ENCODE data around the gene UXS1.

DNA sequence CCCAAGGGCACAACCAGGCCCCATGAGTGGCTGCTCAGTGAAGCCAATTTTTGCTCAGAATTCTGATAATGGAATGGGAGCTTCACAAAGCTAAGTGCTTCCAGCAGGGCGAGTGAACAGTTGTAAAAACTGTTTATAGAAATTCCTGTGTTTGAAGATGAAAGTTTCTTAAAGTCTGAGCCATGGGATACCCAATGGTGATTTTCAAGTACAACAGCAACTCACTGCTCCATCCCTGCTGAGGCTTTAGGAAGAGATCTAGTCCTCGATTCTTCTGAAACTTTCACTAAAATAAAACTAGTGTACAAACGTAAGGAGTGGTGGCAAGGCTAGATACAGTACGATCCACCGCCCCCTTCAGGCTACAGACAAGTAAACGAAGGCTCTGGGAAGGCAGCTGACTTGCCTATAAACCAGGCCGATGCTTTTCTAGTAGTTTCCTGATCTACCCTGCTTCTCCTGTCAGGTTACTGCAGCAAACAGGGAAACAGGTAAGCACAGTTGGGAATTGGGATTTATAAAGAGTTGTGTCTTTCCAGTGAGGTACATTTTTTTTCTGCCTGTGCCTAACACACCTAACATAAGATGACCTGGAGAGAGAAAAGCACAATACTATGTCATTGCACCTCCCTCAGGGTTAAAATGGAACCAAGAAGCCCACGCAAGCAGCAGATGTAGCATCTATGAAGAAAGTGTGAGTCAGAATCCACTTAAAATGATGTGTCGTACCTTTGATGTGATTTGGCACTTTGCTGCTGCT, 108.7 kb downstream of the UXS1 start:
- TF ChIP-seq TAF1 (IDR thresholded peaks at IDR 0.05; ENCODE audit: low read depth) (no peak), EGR1 (IDR thresholded peaks at IDR 0.05) (no peak)
